Neural cell (in vitro differentiated cells): ENCODE measurements around the gene BTBD9.

Source experiments
- CTCF ChIP-seq: fragments of 450-650 bp; IDR thresholded peaks from 2 replicates; pipeline ENCODE4 v1.5.1; 2014; ENCODE audit warnings: antibody characterized with exemption, mild to moderate bottlenecking, moderate library complexity; ENCODE audit not compliant: poor library complexity, severe bottlenecking
- EP300 ChIP-seq: fragments of 450-650 bp; conservative IDR thresholded peaks from 2 replicates; pipeline ENCODE4 v1.6.1; 2014; ENCODE audit warnings: antibody characterized with exemption, mild to moderate bottlenecking, moderate library complexity; ENCODE audit not compliant: poor library complexity, severe bottlenecking
- EZH2 ChIP-seq: fragments of 200-600, 300-800 bp; shearing (Covaris generic), sonication (generic); IDR thresholded peaks from 2 replicates; pipeline ENCODE4 v1.6.1; 2014; ENCODE audit warnings: antibody characterized with exemption, low read length, borderline replicate concordance, mild to moderate bottlenecking; ENCODE audit not compliant: insufficient read depth, poor library complexity, severe bottlenecking
- RAD21 ChIP-seq: fragments of 450-650 bp; conservative IDR thresholded peaks from 2 replicates; pipeline ENCODE4 v1.6.1; 2014; ENCODE audit warnings: antibody characterized with exemption, mild to moderate bottlenecking, moderate library complexity

- TF ChIP-seq EP300 (no peak), CTCF (no peak), EZH2 (no peak), RAD21 (no peak)
Measured at GRCh38 chr6:38173909-38174308, 465.8 kb downstream of the BTBD9 start.
